Mesendoderm (in vitro differentiated cells): ENCODE data around the gene PDHX.
"Not testable (repeated sequence)": the region's sequence is repeated elsewhere in the genome, so short reads cannot be mapped to it uniquely, and the experiment has no call there.

ENCODE experiments used
- DNase-seq: peaks from one replicate; pipeline ENCODE4 v3.0.0; 2013
- H2AK5ac ChIP-seq: 2 replicates; pipeline ENCODE4 v1.6.1; 2013; ENCODE audit warnings: low read length, inconsistent platforms
- H2BK120ac ChIP-seq: 2 replicates; pipeline ENCODE4 v1.6.1; 2013; ENCODE audit warnings: low read depth, mild to moderate bottlenecking, low read length, moderate library complexity, mixed read lengths
- H2BK15ac ChIP-seq: replicated peaks from 2 replicates; pipeline ENCODE4 v1.6.1; 2013; ENCODE audit warnings: low read depth, mild to moderate bottlenecking, moderate library complexity
- H2BK5ac ChIP-seq: 2 replicates; pipeline ENCODE4 v1.6.1; 2013; ENCODE audit warnings: low read length, inconsistent platforms
- H3K18ac ChIP-seq: 2 replicates; pipeline ENCODE4 v1.6.1; 2013; ENCODE audit warnings: mild to moderate bottlenecking, low read length, mixed read lengths
- H3K23ac ChIP-seq: one replicate; pipeline ENCODE4 v1.6.1; 2013; ENCODE audit warnings: low read length
- H3K27ac ChIP-seq: 2 replicates; pipeline ENCODE4 v1.5.1; 2013; ENCODE audit warnings: low read depth, mild to moderate bottlenecking, inconsistent platforms, low read length, moderate library complexity
- H3K27me3 ChIP-seq: 2 replicates; pipeline ENCODE4 v1.6.1; 2013; ENCODE audit warnings: low read length, control low read depth, mild to moderate bottlenecking, inconsistent platforms; ENCODE audit not compliant: insufficient read depth, poor library complexity
- H3K36me3 ChIP-seq: 2 replicates; pipeline ENCODE4 v1.6.1; 2013; ENCODE audit warnings: low read length, inconsistent platforms; ENCODE audit not compliant: control insufficient read depth, insufficient read depth
- H3K4ac ChIP-seq: one replicate; pipeline ENCODE4 v1.6.1; 2013; ENCODE audit warnings: low read depth, mild to moderate bottlenecking, low read length, moderate library complexity
- H3K4me1 ChIP-seq: 2 replicates; pipeline ENCODE4 v1.6.1; 2013; ENCODE audit warnings: low read depth, low read length, inconsistent platforms; ENCODE audit not compliant: control insufficient read depth
- H3K4me2 ChIP-seq: 2 replicates; pipeline ENCODE4 v1.6.1; 2013; ENCODE audit warnings: low read length
- H3K4me3 ChIP-seq: 2 replicates; pipeline ENCODE4 v1.5.1; 2013; ENCODE audit warnings: mild to moderate bottlenecking, low read length
- H3K56ac ChIP-seq: one replicate; pipeline ENCODE4 v1.6.1; 2013; ENCODE audit warnings: low read length
- H3K79me1 ChIP-seq: 2 replicates; pipeline ENCODE4 v1.6.1; 2013; ENCODE audit warnings: low read length, inconsistent platforms
- H3K79me2 ChIP-seq: 2 replicates; pipeline ENCODE4 v1.6.1; 2013; ENCODE audit warnings: mild to moderate bottlenecking, low read length; ENCODE audit not compliant: control insufficient read depth, insufficient read depth
- H3K9ac ChIP-seq: 2 replicates; pipeline ENCODE4 v1.6.1; 2013; ENCODE audit warnings: low read length, inconsistent platforms
- H4K5ac ChIP-seq: one replicate; pipeline ENCODE4 v1.6.1; 2013; ENCODE audit warnings: low read length
- H4K8ac ChIP-seq: one replicate; pipeline ENCODE4 v1.6.1; 2013; ENCODE audit warnings: low read depth, mild to moderate bottlenecking, control low read depth, low read length, moderate library complexity
- WGBS: extraction: QIAGEN DNeasy Blood & Tissue Kit; methylation state at CpG from one replicate; pipeline ENCODE4 v1.1.7; 2013; ENCODE audit warnings: low lambda C conversion rate, missing lambda C conversion rate; ENCODE audit not compliant: insufficient coverage; ENCODE audit errors: extremely low coverage; 5-methylcytosine and 5-hydroxymethylcytosine counted together

Gene PDHX

DNA sequence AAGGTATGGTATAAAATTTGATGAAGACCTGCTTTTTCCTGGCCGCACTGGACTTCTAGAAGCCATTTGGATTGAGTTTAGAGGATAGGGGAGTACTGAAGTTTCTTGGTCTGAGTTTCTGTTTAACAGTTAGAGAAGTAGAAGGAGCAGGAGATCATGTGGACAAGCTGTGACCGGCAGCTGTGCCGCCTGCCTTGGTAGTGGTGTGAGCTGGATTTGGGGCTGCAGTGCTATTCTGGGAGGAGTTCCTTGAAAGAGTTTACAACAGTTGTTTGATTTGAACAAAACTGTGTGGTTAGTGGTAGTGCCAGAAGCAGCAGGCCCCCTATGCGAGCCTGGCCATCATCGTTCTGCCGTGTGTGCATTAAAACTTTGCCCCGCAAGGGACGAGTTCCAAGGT is 105.2 kb downstream of the PDHX start:
- no peak for DNase-seq
- no peak overlapping the region for H4K5ac ChIP-seq
- H4K8ac ChIP-seq = no peak overlapping the region
- H2BK120ac ChIP-seq = no peak overlapping the region
- H3K79me1 ChIP-seq = no peaks in the 10 kb centered on the region
- no peaks in the 10 kb centered on the region for H3K4me1 ChIP-seq
- no peak overlapping the region for H2BK5ac ChIP-seq
- H3K18ac ChIP-seq = no peak overlapping the region
- no peak overlapping the region for H3K23ac ChIP-seq
- H3K9ac ChIP-seq = no peak overlapping the region
- no peak overlapping the region for H2AK5ac ChIP-seq
- H3K27ac ChIP-seq = no peak overlapping the region
- H3K56ac ChIP-seq = no peak overlapping the region
- H3K4ac ChIP-seq = no peak overlapping the region
- no CpG with 5 or more reads among the region's 8 CpGs for WGBS
- H3K36me3 ChIP-seq = no peaks in the 10 kb centered on the region
- H2BK15ac ChIP-seq = no peak overlapping the region
- H3K79me2 ChIP-seq = no peaks in the 10 kb centered on the region
- no peak overlapping the region for H3K4me3 ChIP-seq
- H3K27me3 ChIP-seq = no peaks in the 10 kb centered on the region
- H3K4me2 ChIP-seq = no peak overlapping the region

DNA sequence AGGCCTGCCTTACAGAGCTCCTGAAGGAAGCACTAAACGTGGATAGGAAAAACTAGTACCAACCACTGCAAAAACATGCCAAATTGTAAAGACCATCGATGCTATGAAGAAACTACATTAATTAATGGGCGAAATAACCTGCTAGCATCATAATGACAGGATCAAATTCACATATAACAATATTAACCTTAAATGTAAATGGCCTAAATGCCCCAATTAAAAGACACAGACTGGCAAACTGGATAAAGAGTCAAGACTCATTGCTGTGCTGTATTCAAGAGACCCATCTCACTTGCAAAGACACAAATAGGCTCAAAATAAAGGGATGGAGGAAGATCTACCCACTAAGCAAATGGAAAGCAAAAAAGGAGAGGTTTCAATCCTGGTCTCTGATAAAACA is 107.5 kb downstream of the PDHX start:
- not testable (repeated sequence) for H4K5ac ChIP-seq, H3K56ac ChIP-seq, H3K18ac ChIP-seq, H2BK15ac ChIP-seq, H3K4ac ChIP-seq, H3K79me1 ChIP-seq, H3K36me3 ChIP-seq, H2AK5ac ChIP-seq, H3K9ac ChIP-seq, H3K23ac ChIP-seq, H3K27ac ChIP-seq, H3K4me1 ChIP-seq, H3K4me3 ChIP-seq, H2BK5ac ChIP-seq, H4K8ac ChIP-seq, H3K79me2 ChIP-seq, H3K4me2 ChIP-seq, H3K27me3 ChIP-seq, DNase-seq, H2BK120ac ChIP-seq
- WGBS = no CpG with 5 or more reads among the region's 3 CpGs

GRCh38 chr11:35028007-35028406 is 111.6 kb downstream of the PDHX start:
- WGBS = no CpG with 5 or more reads among the region's 4 CpGs
- H3K79me2 ChIP-seq, DNase-seq: not testable (repeated sequence)

GRCh38 chr11:35029979-35030682 is 113.7 kb downstream of the PDHX start:
- no peak overlapping the region for H3K9ac ChIP-seq
- H2BK120ac ChIP-seq = no peak overlapping the region
- no peak overlapping the region for H2BK5ac ChIP-seq
- H3K4me2 ChIP-seq = no peak overlapping the region
- no peak overlapping the region for H3K23ac ChIP-seq
- H3K4ac ChIP-seq = no peak overlapping the region
- H3K79me1 ChIP-seq = no peaks in the 10 kb centered on the region
- H4K5ac ChIP-seq = no peak overlapping the region
- WGBS = no CpG with 5 or more reads among the region's 5 CpGs
- H3K4me1 ChIP-seq = peaks cover 3% of the 10 kb centered on the region
- H3K79me2 ChIP-seq = no peaks in the 10 kb centered on the region
- no peak overlapping the region for H2AK5ac ChIP-seq
- H3K56ac ChIP-seq = no peak overlapping the region
- H3K36me3 ChIP-seq = no peaks in the 10 kb centered on the region
- H3K4me3 ChIP-seq = no peak overlapping the region
- no peak overlapping the region for H2BK15ac ChIP-seq
- H3K18ac ChIP-seq = no peak overlapping the region
- no peak overlapping the region for H3K27ac ChIP-seq
- peak; percentile 66 for DNase-seq
- H3K27me3 ChIP-seq = no peaks in the 10 kb centered on the region
- no peak overlapping the region for H4K8ac ChIP-seq

More at GRCh38 chr11:35028007-35028406, 111.6 kb downstream of the PDHX start:
- not testable (repeated sequence) for H4K8ac ChIP-seq, H3K23ac ChIP-seq, H3K4me2 ChIP-seq, H3K4ac ChIP-seq, H3K36me3 ChIP-seq, H2AK5ac ChIP-seq, H2BK15ac ChIP-seq, H3K27me3 ChIP-seq, H3K56ac ChIP-seq, H3K27ac ChIP-seq, H3K79me1 ChIP-seq, H2BK120ac ChIP-seq, H3K4me3 ChIP-seq, H4K5ac ChIP-seq, H3K4me1 ChIP-seq, H3K9ac ChIP-seq, H3K18ac ChIP-seq, H2BK5ac ChIP-seq

DNA sequence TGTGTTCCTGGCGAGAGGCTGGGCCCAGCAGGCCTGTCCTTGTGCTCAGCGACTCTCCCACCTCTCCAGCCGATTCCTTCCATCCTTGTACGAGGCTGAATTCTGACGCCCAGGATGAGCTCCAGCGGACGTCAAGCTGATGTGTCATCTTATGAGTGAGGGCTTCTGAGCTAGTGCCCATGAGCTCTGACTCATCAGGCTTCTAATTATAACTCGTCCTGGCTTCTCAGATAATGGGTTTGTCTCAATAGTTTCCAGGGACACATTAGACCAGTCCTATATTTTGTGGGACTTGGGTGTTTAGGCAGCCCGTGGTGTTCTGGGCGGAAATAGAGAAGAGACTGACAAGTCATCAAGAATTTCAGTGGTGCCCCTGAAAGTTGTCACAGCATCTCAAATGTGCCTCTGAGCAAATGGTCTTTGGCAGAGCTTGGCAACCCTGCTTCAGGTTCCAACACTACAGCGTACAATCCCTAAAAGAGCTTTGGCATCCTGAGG is 114.3 kb downstream of the PDHX start:
- no peak overlapping the region for H4K5ac ChIP-seq
- H2BK120ac ChIP-seq = no peak overlapping the region
- H3K4me1 ChIP-seq = peaks cover 3% of the 10 kb centered on the region
- no CpG with 5 or more reads among the region's 11 CpGs for WGBS
- no peaks in the 10 kb centered on the region for H3K36me3 ChIP-seq
- H3K27me3 ChIP-seq = no peaks in the 10 kb centered on the region
- no peak overlapping the region for H3K4me2 ChIP-seq
- no peak overlapping the region for H4K8ac ChIP-seq
- no peak overlapping the region for H3K9ac ChIP-seq
- no peak overlapping the region for H3K18ac ChIP-seq
- H3K27ac ChIP-seq = no peak overlapping the region
- no peak overlapping the region for H2BK15ac ChIP-seq
- DNase-seq = peak; percentile 78
- H2BK5ac ChIP-seq = no peak overlapping the region
- H2AK5ac ChIP-seq = no peak overlapping the region
- H3K56ac ChIP-seq = no peak overlapping the region
- H3K4ac ChIP-seq = no peak overlapping the region
- H3K79me1 ChIP-seq = no peaks in the 10 kb centered on the region
- no peak overlapping the region for H3K23ac ChIP-seq
- no peak overlapping the region for H3K4me3 ChIP-seq
- no peaks in the 10 kb centered on the region for H3K79me2 ChIP-seq

DNA sequence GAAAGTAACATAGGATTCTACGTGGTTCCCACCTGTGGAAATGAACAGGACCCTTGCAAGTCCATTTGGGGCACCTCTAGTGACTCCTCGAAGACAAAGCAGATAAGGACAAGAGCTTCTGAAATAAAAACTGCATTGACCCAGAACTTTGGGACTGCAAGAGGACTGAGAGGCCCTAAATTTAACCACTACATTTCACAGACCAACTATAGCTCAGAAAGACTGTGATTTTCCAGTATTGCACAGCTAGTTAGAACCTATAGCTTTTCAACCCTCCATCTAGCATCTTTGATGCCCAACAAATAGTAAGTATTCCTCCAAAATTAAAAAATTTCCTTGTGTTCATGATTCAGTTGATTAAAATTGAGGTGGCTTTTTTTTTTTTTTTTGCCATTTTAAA is 114.9 kb downstream of the PDHX start:
- Histone ChIP-seq H3K36me3 (no peaks in the 10 kb centered on the region), H2BK120ac (no peak overlapping the region), H3K56ac (no peak overlapping the region), H3K4me2 (no peak overlapping the region), H3K4me3 (no peak overlapping the region), H3K79me2 (no peaks in the 10 kb centered on the region), H3K23ac (no peak overlapping the region), H3K27me3 (no peaks in the 10 kb centered on the region), H2AK5ac (no peak overlapping the region), H3K79me1 (no peaks in the 10 kb centered on the region), H3K4me1 (peaks cover 3% of the 10 kb centered on the region), H3K4ac (no peak overlapping the region), H4K5ac (no peak overlapping the region), H2BK5ac (no peak overlapping the region), H3K27ac (no peak overlapping the region), H2BK15ac (no peak overlapping the region), H4K8ac (no peak overlapping the region), H3K18ac (no peak overlapping the region), H3K9ac (no peak overlapping the region)
- WGBS = no CpG with 5 or more reads among the region's 2 CpGs
- DNase-seq = no peak
